ENCODE data around the gene COLEC11. TPM values are rescaled to one million over a fixed set of nuclear protein-coding genes. Genes with fewer than 3 reads are reported as not detected.

The COLEC11 gene
- total and polyA plus RNA-seq, 9 of the 15 experiments (the other 6 are each of a cell fraction or from before 2014, with no cell fraction given): 0.32 to 4.3 (median 1.8) TPM

GRCh38 chr2:3675687-3676086, 80.8 kb downstream of the COLEC11 start:
- ATAC-seq (no peak), DNase-seq (ENCODE audit: extremely low read depth in 1 of 4, low spot score in 3 of 4) (no peak), FAIRE-seq (no peak)
- no peaks in the 10 kb centered on the region for H3K36me3 ChIP-seq (ENCODE audit: control insufficient read depth, insufficient read depth, low read length)
- WGBS (ENCODE audit: insufficient coverage, low coverage, missing lambda C conversion rate): 0% methylated on average over 4 of the region's 4 CpGs
- H3K9ac ChIP-seq (ENCODE audit: insufficient read depth in 1 of 2, low read depth in 2 of 2, low read length in 2 of 2): no peak overlapping the region
- intact Hi-C loops (cut with micrococcal nuclease) (no loop called here), in situ Hi-C loops (cut with MboI) (no loop called here)
- H3K4me3 ChIP-seq: no peak overlapping the region
- no peak overlapping the region for H3K27ac ChIP-seq (ENCODE audit: extremely low read depth, low read depth, low read length)
- no peaks in the 10 kb centered on the region for H3K79me2 ChIP-seq (ENCODE audit: control insufficient read depth, insufficient read depth, low read length)
- ChIA-PET POLR2A (no interaction called here), CTCF (ENCODE audit: low intra/inter-chr PET ratio) (no interaction called here)
- no peak overlapping the region for H3K4me2 ChIP-seq (ENCODE audit: insufficient read depth, low read length)
- no peaks in the 10 kb centered on the region for H3K4me1 ChIP-seq (replicated peaks in 1 of 2; ENCODE audit: control insufficient read depth in 2 of 2, insufficient read depth in 2 of 2, low read length in 2 of 2)
- no peaks in the 10 kb centered on the region for H3K9me1 ChIP-seq (ENCODE audit: control insufficient read depth, insufficient read depth, low read length)
- TF ChIP-seq ZNF668 (CRISPR knock-in tag; IDR thresholded peaks at IDR 0.05) (no peak), ZEB2 (IDR thresholded peaks at IDR 0.05) (no peak), USF1 (CRISPR knock-in tag; IDR thresholded peaks at IDR 0.05) (no peak), RBM22 (IDR thresholded peaks at IDR 0.05; ENCODE audit: low read depth, low read length, poor library complexity, severe bottlenecking) (no peak), WHSC1 (IDR thresholded peaks at IDR 0.05; ENCODE audit: low read length) (no peak), PHB2 (IDR thresholded peaks at IDR 0.05; ENCODE audit: low read depth) (no peak), ESRRA (IDR thresholded peaks at IDR 0.05; ENCODE audit: borderline replicate concordance, low read depth) (no peak), ZNF133 (CRISPR knock-in tag; IDR thresholded peaks at IDR 0.05) (no peak), BCL6 (CRISPR knock-in tag; IDR thresholded peaks at IDR 0.05) (no peak), TRIM25 (IDR thresholded peaks at IDR 0.05; ENCODE audit: borderline replicate concordance) (no peak), ZNF830 (CRISPR knock-in tag; IDR thresholded peaks at IDR 0.05) (no peak), TBL1XR1 (IDR thresholded peaks at IDR 0.05; ENCODE audit: low read length in 2 of 2) (no peak), U2AF2 (optimal IDR thresholded peaks at IDR 0.05; ENCODE audit: low read depth, low read length) (no peak), ZBED1 (IDR thresholded peaks at IDR 0.05) (no peak)
- H3K9me3 ChIP-seq (replicated peaks; ENCODE audit: control insufficient read depth, insufficient read depth, low read depth, low read length): no peaks in the 10 kb centered on the region
- BruUV-seq (replicated peaks): no TSS peak
- peaks cover 24 to 63% of the 10 kb centered on the region in 2 experiments; a peak in 4 of 5 replicates for H3K27me3 ChIP-seq (ENCODE audit: control insufficient read depth in 2 of 2, insufficient read depth in 2 of 2, low read length in 2 of 2)
- H4K20me1 ChIP-seq (replicated peaks; ENCODE audit: control insufficient read depth, insufficient read depth, low read length): no peaks in the 10 kb centered on the region
- H2AFZ ChIP-seq (ENCODE audit: low read depth, low read length): no peak overlapping the region
